GM12872 (cell line): ENCODE measurements around the gene SHQ1.

Experiments
- TF ChIP-seq, protein P1 (sequence below): IDR thresholded peaks from 3 replicates; pipeline ENCODE4 v1.5.1; 2011; ENCODE audit warnings: low read depth, mild to moderate bottlenecking, low read length, moderate library complexity; ENCODE audit not compliant: insufficient read depth

The SHQ1 gene

DNA sequence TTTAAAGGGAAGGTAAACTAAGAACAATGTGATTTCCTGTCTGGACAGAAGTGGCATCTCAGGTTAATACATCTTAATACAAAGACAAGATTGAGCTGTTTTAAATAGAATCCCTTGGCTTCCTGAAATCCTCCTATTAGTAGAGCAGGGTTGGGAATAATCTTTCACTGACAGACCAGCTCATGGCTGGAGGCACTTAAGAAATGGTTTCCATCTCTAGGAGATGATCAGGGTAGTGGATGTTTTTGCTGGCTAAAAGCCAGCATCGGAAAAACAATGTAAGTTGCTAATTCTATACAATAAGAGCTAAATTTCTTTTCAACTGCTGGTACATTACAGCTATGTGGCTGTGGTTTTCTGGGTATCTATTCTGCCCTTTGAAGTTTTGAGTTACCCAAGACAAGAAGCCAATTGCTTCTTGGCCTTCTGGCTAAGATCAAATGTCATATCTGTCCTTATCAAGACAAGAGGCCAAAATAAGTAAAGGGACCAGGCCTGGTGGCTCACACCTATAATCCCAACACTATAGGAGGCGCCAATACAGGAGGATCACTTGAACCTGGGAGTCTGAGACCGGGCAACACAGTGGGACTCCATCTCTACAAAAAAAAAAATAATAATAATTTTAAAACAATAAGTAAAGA is 49.6 kb downstream of the SHQ1 start:
- TF ChIP-seq, protein P1, sequence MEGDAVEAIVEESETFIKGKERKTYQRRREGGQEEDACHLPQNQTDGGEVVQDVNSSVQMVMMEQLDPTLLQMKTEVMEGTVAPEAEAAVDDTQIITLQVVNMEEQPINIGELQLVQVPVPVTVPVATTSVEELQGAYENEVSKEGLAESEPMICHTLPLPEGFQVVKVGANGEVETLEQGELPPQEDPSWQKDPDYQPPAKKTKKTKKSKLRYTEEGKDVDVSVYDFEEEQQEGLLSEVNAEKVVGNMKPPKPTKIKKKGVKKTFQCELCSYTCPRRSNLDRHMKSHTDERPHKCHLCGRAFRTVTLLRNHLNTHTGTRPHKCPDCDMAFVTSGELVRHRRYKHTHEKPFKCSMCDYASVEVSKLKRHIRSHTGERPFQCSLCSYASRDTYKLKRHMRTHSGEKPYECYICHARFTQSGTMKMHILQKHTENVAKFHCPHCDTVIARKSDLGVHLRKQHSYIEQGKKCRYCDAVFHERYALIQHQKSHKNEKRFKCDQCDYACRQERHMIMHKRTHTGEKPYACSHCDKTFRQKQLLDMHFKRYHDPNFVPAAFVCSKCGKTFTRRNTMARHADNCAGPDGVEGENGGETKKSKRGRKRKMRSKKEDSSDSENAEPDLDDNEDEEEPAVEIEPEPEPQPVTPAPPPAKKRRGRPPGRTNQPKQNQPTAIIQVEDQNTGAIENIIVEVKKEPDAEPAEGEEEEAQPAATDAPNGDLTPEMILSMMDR, result no peak

DNA sequence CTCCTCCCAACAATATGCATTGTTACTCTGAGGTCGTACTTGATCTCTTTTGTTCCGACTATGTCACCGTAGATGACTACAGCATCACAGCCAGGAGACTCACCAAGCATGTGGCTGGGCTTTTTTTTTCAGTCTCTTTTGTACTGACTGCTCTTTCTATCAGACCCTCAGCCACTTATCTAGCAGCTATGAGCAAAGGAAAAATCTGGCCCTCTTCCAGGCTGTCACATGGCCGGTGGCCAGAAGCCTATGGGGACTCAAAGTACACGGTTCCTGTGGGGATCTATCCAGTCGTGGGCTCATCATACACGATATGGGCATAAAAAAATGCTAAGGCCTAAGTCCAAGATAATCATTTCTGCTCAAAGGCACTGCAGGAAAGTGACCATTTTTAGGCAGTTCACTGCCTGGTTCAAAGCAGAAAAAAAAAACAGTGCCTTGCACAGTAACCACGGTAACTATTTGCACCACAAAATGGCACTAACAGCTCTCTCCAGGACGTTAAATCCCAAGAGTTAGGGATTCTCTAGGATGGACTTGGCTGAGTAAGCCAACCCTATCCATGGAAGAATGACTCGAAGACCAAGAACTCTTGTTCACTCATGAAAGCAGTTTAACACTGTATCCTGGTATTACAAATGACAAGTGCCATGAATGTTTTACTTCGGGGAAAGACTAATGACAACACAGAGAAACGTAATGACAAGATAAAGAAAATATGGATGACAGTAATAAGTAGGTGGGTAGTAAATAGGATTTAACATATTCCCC is 50.3 kb downstream of the SHQ1 start:
- TF ChIP-seq, protein P1, result no peak

GRCh38 chr3:72794079-72794478 is 54.2 kb downstream of the SHQ1 start:
- TF ChIP-seq, protein P1, result no peak

GRCh38 chr3:72791161-72791560 is 57.1 kb downstream of the SHQ1 start:
- TF ChIP-seq, protein P1, result no peak

DNA sequence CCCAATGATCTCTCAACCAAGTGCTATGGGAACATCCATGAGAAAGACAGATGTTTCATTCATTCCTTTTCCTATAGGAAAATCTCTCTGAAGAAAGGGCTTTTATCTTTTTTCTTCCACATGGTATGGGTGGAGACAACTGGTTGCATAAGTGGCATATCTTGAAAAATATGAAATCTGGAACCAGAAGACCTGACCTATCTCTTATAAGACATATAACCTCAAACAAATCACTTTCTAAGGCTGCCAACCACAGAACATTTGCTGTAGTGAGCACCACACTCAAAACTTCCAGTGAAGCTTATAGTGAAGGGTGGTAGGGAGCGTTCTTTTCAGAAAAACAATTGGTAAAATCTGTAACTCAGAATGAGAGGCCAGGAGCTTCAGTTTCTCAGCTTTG is 58.5 kb downstream of the SHQ1 start:
- TF ChIP-seq, protein P1, result no peak

- TF ChIP-seq, protein P1, result no peak
Observed at GRCh38 chr3:72786668-72787067, 61.6 kb downstream of the SHQ1 start.

GRCh38 chr3:72784226-72784625 is 64.0 kb downstream of the SHQ1 start:
- TF ChIP-seq, protein P1, result no peak
